GM12872 (cell line): ENCODE data around the gene TRAF3IP1.

Source experiments
- CTCF ChIP-seq: IDR thresholded peaks from 3 replicates; pipeline ENCODE4 v1.5.1; 2011; ENCODE audit warnings: low read depth, mild to moderate bottlenecking, low read length, moderate library complexity; ENCODE audit not compliant: insufficient read depth

The TRAF3IP1 gene

GRCh38 chr2:238439917-238440316, 119.6 kb downstream of the TRAF3IP1 start:
- no peak for TF ChIP-seq CTCF

GRCh38 chr2:238440331-238440730, 120.0 kb downstream of the TRAF3IP1 start:
- TF ChIP-seq CTCF, result no peak

- no peak for TF ChIP-seq CTCF
Observed at GRCh38 chr2:238440767-238441166, 120.4 kb downstream of the TRAF3IP1 start.

DNA sequence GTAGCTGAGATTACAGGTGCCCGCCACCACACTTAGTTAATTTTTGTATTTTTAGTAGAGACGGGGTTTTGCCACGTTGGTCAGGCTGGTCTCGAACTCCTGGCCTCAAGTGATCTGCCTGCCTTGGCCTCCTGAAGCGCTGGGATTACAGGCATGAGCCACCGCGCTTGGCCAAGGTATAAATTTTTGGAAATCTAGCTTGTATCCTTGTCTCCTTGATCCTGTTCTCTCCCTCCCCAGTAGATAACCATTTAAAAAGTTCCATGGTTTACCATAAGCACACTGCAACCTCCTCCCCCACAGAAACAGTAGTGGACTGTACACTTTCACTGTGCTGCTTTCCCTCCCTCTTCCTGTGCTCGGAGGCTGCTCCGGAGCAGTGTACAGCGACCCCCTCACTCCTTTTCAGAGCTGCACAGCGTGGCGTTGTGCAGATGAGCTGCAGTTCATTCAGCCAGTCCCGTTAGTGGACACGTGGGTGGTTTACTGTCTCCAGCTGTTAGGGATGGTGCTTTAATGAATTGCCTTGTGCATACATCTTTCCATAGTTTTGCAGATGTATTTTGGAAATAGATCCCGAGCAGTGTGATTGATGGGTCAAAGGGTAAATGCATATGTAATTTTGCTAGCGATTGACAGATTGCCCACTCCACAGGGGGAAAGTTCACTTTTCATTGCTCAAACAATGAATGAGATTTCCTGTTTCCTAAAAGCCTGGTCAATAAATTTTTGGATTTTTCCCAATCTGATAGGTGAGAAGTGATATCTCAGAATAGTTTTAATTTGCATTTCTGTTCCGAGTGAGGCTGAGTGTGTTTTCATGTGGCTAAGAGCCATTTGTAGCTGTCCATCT, 121.2 kb downstream of the TRAF3IP1 start:
- TF ChIP-seq CTCF, result no peak

- TF ChIP-seq CTCF, result no peak
Observed at GRCh38 chr2:238444242-238444641, 123.9 kb downstream of the TRAF3IP1 start.

GRCh38 chr2:238445409-238446190, 125.3 kb downstream of the TRAF3IP1 start:
- TF ChIP-seq CTCF, result no peak

- no peak for TF ChIP-seq CTCF
Observed at GRCh38 chr2:238446371-238446770, 126.1 kb downstream of the TRAF3IP1 start.
